SK-N-SH (cell line): ENCODE measurements around the gene MLLT10.

Experiments used
- EP300 ChIP-seq, 2 experiments: IDR thresholded peaks; 2 replicates each; pipeline versions ENCODE4 v1.4.0 to v1.6.1; 2012; ENCODE audit warnings: borderline replicate concordance in 1 of 2, low read depth in 1 of 2, low read length in 1 of 2
- FOXM1 ChIP-seq: IDR thresholded peaks from 2 replicates; pipeline ENCODE4 v1.4.0; 2012; ENCODE audit warnings: low read depth, mild to moderate bottlenecking
- POLR2AphosphoS5 ChIP-seq: IDR thresholded peaks from 2 replicates; pipeline ENCODE4 v1.6.1; 2012; ENCODE audit warnings: low read depth, low read length
- RAD21 ChIP-seq: IDR thresholded peaks from 2 replicates; pipeline ENCODE4 v1.6.1; 2012; ENCODE audit warnings: mild to moderate bottlenecking, low read length
- REST ChIP-seq: IDR thresholded peaks from 2 replicates; pipeline ENCODE4 v1.6.1; 2012; ENCODE audit warnings: mild to moderate bottlenecking, low read depth, low read length, moderate library complexity
- RFX5 ChIP-seq: IDR thresholded peaks from 2 replicates; pipeline ENCODE4 v1.6.1; 2012; ENCODE audit warnings: mild to moderate bottlenecking, improper control_type of control experiment, low read length
- RXRA ChIP-seq: IDR thresholded peaks from 2 replicates; pipeline ENCODE4 v1.4.0; 2012; ENCODE audit warnings: low read depth, mild to moderate bottlenecking, borderline replicate concordance
- SIN3A ChIP-seq: IDR thresholded peaks from 2 replicates; pipeline ENCODE4 v1.6.1; 2012; ENCODE audit warnings: low read depth, mild to moderate bottlenecking, low read length, moderate library complexity, borderline replicate concordance
- TEAD4 ChIP-seq: IDR thresholded peaks from 2 replicates; pipeline ENCODE4 v1.4.0; 2012; ENCODE audit warnings: mild to moderate bottlenecking, borderline replicate concordance; ENCODE audit not compliant: insufficient read depth
- ZBTB33 ChIP-seq: IDR thresholded peaks from 2 replicates; pipeline ENCODE4 v1.4.0; 2012; ENCODE audit warnings: low read depth, borderline replicate concordance
- TF ChIP-seq, protein P1 (sequence below): fragments of 200-600 bp; sonication (generic); IDR thresholded peaks from 2 replicates; pipeline ENCODE4 v1.6.1; 2017; ENCODE audit warnings: antibody characterized with exemption, mild to moderate bottlenecking, moderate library complexity
- TF ChIP-seq, protein P2 (sequence below): IDR thresholded peaks from 2 replicates; pipeline ENCODE4 v1.4.0; 2012; ENCODE audit warnings: low read depth
- TF ChIP-seq, protein P3 (sequence below): fragments of 150-350 bp; IDR thresholded peaks from 2 replicates; pipeline ENCODE4 v1.6.1; 2016; ENCODE audit warnings: mild to moderate bottlenecking, low read depth, low read length

- TF ChIP-seq, protein P1, sequence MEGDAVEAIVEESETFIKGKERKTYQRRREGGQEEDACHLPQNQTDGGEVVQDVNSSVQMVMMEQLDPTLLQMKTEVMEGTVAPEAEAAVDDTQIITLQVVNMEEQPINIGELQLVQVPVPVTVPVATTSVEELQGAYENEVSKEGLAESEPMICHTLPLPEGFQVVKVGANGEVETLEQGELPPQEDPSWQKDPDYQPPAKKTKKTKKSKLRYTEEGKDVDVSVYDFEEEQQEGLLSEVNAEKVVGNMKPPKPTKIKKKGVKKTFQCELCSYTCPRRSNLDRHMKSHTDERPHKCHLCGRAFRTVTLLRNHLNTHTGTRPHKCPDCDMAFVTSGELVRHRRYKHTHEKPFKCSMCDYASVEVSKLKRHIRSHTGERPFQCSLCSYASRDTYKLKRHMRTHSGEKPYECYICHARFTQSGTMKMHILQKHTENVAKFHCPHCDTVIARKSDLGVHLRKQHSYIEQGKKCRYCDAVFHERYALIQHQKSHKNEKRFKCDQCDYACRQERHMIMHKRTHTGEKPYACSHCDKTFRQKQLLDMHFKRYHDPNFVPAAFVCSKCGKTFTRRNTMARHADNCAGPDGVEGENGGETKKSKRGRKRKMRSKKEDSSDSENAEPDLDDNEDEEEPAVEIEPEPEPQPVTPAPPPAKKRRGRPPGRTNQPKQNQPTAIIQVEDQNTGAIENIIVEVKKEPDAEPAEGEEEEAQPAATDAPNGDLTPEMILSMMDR, result no peak
- no peak for TF ChIP-seq SIN3A
- TF ChIP-seq, protein P2, sequence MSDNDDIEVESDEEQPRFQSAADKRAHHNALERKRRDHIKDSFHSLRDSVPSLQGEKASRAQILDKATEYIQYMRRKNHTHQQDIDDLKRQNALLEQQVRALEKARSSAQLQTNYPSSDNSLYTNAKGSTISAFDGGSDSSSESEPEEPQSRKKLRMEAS, result no peak
- no peak for TF ChIP-seq RAD21
- no peak for TF ChIP-seq ZBTB33
- no peak for TF ChIP-seq RXRA
- TF ChIP-seq EP300 (IDR thresholded peaks at IDR 0.05; ENCODE audit: borderline replicate concordance in 1 of 2, low read depth in 1 of 2, low read length in 1 of 2), result no peak
- no peak for TF ChIP-seq RFX5
- TF ChIP-seq FOXM1, result no peak
- no peak for TF ChIP-seq TEAD4
- TF ChIP-seq POLR2AphosphoS5, result no peak
- TF ChIP-seq REST, result no peak
- TF ChIP-seq, protein P3, sequence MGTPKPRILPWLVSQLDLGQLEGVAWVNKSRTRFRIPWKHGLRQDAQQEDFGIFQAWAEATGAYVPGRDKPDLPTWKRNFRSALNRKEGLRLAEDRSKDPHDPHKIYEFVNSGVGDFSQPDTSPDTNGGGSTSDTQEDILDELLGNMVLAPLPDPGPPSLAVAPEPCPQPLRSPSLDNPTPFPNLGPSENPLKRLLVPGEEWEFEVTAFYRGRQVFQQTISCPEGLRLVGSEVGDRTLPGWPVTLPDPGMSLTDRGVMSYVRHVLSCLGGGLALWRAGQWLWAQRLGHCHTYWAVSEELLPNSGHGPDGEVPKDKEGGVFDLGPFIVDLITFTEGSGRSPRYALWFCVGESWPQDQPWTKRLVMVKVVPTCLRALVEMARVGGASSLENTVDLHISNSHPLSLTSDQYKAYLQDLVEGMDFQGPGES, result no peak
These were observed 36.9 kb downstream of the MLLT10 start for GRCh38 chr10:21570761-21571521.
